Daoy (cell line): Measurements from ENCODE around the gene PAPOLG. TPM values are rescaled to one million over a fixed set of nuclear protein-coding genes. Genes with fewer than 3 reads are reported as not detected.
A peak's percentile ranks its signal among the peaks of the same experiment; 100 is the strongest.

Source experiments
- DNase-seq: peaks from one replicate; pipeline ENCODE4 v3.0.0-alpha.2; 2015; ENCODE audit warnings: low read depth
- total RNA-seq: library from RNA; depleted of rRNA; stranded (reverse); fragments of >200 nt; shearing (Covaris generic); gene quantifications from 2 replicates; pipeline ENCODE4 v1.2.3, GENCODE V29; 2014; rRNA removed

The PAPOLG gene
- 13.4 and 13.8 TPM in 2 replicates for total RNA-seq

DNA sequence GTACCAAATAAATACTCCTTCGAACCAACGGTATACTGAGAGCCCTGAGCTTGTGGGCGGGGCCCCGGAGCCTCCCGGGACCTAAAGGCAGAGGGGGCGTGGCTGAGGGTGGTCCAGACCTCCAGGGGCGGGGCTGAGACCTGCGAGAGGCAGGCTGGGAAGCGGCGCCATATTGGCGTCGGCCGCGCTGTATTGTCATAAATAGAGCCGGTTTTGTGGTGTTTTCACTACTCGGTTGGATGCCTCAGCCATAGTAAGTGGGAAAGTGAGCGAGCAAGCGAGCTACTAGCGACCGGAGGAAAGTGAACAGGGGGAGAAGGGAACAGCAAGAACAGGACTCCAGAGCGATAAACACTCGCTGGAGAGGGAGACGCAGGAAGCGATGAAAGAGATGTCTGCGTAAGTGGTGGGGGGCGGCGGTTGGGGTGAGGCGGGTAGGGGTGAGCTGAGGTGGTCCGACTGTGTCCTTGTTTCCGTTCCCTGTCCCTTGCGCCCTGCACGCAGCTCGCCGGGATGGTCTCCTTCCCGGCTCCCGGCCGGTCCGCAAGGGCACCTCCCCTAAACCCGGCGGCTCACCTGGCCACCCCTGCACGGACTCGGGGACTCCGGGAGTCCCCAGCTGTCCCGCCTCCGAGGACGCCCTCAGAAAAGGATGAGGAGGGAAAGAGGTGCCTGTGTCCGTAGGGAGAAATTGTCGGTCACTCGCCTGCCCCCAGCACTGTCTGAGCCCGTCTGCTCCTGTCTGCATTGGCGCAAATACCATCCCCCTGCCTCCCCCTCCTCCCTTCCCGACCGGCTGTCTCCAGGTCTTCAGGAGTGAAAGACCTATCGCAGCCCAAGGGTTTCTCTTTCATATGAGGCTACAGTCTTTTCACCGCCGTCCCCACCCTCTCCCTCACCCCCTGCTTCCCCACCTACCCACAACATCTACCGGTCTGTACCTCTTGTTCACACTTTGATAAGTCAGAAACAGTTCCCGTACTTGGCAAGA, at the start of gene PAPOLG:
Gene PAPOLG (plus strand): TSS at position 172 of the 991 bp plus-strand sequence. CDS start 211 bp downstream, at position 383.
- DNase-seq, result peak; percentile 96

DNA sequence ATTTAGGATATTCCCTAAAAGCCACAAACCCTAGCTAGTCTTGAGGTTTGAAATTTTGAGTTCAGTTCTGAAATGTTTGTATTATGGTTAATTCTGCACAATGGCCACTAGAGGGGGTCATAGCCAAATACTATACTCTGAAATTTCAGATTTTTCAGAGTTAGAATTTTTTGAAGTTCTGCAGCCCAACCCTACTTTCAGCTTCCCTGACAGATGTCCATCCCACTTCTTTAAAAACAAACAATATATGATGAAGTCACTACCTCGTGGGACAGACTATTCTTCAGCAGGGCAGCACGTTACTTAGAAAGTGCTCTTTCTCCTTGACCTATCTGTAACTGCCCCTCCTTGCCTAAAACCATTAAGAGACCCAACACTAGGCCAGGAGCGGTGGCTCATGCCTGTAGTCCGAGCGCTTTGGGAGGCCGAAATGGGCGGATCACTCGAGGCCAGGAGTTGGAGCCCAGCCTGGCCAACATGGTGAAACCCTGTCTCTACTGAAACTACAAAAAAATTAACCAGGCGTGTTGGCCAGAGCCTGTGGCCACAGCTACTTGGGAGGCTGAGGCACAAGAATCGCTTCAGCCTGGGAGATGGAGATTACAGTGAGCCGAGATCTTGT, 48.2 kb upstream of the PAPOLG start:
- peak; percentile 15 for DNase-seq

DNA sequence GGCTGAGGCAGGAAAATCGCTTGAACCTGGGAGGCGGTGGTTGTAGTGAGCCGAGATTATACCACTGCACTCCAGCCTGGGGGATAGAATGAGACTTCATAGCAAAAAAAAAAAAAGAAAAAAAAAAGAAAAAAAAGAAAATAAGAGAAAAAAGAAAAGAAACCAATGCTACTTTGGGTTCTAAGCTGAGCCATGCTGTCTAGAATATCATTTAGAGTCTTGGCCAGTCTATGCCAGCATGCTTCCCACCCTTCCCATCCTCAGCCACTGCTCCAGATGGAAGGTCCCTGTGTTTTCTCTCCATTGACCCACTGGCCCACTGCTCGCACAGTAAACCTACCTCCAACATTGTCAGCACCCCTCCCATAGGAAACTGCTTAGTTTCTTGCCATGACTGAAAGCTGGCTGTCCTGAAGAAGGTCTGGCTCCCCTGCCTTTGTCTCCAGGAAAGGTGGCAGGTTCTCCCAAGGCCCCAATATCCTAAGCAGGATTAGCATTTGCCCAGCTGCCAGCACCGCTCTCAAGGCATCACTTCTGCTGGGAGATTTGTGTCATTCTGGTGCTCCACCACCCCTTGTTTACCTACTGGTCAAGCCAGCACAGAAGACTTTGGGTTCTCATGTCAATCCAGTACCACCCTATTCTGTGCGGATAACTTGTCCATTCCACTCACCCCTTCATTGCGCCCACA, 47.3 kb upstream of the PAPOLG start:
- DNase-seq, result no peak

DNA sequence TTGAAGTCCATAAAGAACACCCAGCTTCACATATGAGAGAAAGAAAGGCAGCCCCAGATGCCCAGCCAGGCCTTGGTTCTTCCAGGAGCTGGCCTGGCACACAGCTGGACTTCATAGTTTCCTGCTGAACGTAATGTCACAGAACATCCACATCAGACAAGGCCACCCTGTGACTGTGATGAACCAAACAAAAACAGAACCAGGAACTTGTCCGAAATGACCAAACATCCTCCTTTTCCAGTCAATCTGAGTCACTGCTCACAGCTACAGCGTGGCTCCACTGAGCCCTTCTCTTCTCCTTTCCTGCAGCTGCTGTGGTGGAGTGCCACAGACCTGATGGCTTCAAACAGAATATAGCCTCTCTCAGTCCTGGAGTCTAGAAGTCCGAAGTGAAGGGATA, 45.4 kb upstream of the PAPOLG start:
- peak; percentile 4 for DNase-seq

DNA sequence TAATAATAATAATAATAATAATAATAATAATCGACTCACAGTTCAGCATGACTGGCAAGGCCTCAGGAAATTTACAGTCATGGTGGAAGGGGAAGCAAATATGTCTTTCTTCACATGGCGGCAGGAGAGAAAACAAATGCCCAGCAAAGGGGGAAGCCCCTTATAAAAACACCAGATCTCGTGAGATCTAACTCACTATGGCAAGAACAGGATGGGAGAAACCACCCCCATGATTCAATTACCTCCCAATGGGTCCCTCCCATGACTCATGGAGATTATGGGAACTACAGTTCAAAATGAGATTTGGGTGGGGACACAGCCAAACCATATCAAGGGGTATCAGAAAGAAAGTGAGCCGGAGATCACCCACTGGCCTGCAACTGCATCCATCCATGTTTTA, 40.5 kb upstream of the PAPOLG start:
- DNase-seq, result no peak

DNA sequence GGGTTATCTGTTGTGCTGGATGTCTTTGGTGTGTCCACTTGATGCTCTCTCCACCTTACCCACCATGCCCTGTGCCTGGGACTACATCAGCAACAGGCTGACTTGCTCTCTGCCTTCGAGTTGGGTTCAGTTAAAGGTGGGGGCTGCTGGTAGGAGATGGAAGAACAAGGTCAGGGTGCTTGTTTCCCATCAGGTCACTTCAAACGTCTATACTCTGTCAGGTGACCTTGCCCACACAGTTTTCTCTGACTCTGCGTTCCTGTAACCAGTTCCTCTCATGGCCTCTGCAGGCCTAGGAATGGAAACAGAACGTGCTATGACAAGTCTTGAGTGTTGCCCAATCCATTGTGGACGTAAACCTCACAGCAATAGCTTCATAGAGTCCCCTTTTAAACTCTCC, 38.4 kb upstream of the PAPOLG start:
- no peak for DNase-seq

DNA sequence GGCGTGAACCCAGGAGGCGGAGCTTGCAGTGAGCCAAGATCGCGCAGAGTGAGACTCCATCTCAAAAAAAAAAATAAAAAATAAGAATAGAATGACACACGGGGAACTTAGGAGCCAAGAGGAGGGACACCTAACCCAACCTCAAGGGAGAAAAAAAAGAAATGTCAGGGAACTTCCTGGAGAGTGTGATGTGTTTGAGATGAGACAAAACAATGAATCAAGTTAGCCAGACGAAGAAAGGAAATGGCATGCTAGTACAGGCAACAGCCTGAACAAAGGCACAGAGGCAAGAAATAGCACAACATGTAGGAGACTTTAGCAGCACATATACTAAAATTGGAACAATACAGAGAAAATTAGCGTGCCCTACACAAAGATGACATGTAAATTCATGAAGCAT, 36.7 kb upstream of the PAPOLG start:
- DNase-seq, result no peak

DNA sequence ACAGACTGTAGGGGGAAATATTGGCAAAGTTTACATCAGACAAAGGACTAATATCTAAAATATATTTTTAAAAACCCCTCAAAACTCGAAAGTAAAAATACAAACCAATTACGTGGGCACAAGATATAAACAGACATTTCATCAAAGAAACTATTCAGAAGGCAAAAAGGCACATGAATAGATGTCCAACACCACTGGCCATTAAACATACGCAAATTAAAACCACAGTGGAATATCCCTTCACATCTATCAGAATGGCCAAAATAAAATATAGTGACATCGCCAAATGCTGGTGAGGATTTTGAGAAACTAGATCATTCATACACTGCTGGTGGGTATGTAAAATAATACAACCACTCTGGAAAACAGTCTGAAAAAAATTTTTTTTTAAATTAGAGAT, 30.6 kb upstream of the PAPOLG start:
- no peak for DNase-seq

DNA sequence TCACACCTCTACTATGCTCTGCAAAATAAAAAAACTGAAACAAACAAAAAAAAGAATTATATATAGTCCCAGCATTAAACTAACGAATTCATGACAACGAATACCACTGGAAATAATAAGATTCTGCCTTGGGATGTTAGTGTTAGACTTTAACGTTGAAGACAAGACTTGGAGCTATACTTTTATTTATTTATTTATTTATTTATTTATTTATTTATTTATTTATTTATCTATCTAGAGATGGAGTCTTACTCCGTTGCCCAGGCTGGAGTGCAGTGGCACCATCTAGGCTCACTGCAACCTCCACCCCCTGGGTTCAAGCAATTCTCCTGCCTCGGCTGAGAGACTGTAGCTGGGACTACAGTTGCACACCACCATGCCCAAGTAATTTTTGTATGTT, 27.2 kb upstream of the PAPOLG start:
- no peak for DNase-seq

DNA sequence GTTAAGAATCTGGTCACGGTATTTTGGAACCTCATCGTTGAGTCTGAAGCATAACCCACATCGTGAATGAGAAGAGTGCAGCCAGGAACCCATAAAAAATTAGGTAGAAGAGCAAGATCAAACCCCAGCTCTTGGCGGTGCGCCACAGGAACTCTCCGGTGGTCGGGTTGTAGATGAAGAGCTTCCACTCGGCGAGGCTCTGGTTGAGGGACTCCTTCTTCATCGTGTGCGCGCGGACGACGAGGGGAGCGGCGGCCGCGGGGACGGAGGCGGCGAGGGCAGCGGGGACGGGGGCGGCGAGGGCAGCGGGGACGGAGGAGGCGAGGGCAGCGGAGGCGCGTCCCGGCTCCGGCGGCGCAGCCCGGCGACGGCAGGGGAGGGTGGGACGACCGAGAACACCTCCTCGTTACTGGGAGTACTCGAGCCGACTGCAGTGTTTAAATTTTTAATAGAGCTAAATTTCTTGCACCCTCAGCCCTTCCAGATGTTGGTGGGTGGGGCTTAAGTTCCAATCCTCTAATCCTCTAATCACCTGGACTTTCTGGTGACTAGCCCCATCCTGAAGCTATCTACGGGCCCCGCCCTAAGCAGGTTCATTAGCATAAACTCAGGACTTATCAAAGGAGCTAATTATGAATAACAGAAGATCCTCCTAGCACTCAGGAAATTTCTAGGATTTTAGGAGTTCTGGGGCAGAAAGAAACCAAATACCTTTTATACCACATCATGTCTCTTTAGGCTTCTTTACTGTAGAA, 20.4 kb upstream of the PAPOLG start:
- DNase-seq, result peak; percentile 14

DNA sequence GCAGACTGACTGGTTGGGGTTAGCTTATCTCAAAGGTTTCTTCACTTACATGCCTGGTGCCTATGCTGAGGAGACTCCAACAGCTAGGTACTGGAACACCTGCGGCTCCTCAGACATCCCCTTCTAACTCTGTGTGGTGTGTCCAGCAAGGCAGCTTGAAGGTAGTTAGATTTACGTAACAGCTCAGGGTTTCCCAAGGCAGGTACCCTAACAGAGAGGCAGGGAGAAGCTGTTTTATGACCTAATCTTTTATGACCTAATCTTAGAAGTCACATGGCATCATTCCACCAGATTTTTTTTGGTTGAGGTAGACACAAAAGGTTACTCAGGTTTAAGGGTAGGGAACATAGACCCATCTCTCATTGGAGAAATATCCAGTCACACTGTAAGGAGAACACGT, 17.4 kb upstream of the PAPOLG start:
- no peak for DNase-seq

DNA sequence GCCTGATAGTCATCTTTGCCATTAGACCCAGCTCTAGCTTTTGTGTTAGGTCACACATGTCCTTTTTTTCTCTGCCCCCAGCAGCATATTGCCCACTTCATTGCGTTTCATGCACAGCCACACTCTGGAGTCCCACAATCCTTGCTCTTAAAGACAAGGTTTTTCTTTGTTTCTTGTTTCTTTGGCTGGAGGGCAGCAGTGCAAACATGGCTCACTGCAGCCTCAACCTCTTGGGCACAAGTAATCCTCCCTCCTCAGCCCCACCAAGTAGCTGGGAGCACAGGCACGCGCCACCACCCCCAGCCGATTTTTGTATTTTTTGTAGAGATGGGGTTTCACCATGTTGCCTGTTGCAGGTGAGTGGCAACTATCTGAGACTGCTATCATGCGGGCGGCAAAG, 16.9 kb upstream of the PAPOLG start:
- no peak for DNase-seq

DNA sequence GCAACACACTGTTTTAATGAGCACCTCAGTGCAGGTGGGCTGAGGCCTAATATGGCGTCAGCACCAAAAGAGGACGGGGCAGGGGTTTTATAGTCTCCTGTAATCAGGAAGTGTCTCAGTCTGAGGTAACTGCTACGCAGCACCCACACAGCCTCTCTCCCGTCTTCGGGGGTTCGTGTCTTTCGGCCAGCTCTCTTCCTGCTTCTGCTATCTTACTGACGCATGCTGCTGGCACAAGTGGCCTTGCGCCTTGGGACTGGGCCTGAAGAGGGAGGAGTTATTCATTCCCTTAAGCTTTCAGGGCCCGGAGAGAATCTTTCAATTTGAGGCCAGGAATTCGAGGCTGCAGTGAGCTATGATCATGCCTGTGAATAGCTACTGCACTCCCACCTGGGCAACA, 14.5 kb upstream of the PAPOLG start:
- no peak for DNase-seq

DNA sequence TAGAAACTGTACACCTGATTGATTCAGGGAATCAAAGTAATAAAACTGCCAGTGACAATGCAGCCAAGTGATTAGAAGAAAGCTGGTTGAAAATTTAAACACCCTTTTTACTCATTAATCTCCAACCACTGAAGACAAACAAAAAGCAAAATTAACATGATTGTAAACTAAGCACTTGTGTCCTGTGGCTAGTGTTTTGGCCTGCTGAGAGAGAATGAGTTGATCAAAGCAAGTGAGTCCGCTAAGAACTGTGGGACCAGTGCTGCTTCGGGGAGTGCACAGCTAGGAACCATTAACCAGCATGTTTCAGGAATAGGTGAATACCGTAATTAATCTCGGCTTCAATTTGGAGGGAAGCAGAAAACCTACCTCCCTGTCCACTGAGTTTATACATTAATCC, 13.6 kb upstream of the PAPOLG start:
- DNase-seq, result no peak

DNA sequence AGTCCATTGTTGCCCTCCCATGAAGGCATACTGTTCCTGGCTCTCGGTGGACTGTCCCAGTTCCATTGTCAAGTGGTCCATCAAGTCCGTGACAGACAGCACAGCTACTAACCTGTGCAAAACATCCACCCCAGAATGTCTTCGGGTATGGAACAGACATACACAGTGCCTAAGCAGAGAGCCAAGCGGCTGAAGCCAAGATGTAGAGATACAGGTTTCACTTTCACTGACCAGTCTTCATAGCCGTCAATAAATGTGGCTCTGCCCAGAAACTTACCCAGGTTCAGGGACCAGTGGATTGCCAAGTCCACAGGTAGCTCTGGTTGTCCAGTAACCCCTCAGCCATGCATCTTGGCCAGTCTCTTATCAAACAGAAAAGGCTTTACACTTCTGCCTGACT, 10.7 kb upstream of the PAPOLG start:
- DNase-seq, result no peak

DNA sequence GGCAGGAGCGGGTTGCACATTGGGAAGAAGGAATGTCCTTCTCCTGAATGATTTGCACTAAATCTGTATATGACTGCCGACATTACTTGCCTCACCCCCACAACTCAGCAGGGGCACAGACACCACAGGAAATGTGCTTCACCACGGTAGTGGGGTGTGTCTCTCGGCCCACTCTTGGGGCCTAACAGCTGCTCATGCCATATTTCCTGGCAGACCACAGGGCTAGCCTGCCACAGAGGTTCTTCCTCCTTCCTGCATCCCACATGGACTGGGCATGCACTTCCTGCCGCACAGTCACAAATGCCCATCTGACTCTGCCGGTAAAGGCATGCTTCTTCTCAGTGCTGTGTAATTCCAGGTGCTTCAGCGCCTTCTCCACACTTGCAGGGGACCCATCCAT, 10.3 kb upstream of the PAPOLG start:
- peak; percentile 51 for DNase-seq

DNA sequence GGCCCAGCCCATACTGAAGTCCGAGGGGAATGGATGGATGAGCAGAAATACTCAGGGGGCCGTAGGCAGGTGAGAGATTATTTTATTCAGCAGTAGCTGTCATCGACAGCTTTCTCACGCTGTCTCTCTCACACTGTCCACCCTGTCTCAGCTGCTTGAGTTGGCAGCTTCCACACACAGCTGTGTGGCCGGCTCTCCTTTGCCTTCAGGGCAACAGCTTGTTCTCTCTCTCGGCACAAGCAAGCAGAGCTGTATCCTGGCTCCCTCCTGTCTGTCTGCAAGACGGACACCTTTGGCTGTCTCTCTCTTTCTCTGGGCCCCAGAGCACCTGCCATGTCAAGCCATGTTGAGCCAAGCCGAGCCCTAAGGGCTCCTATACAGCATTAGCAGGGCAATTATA, 9.8 kb upstream of the PAPOLG start:
- no peak for DNase-seq

DNA sequence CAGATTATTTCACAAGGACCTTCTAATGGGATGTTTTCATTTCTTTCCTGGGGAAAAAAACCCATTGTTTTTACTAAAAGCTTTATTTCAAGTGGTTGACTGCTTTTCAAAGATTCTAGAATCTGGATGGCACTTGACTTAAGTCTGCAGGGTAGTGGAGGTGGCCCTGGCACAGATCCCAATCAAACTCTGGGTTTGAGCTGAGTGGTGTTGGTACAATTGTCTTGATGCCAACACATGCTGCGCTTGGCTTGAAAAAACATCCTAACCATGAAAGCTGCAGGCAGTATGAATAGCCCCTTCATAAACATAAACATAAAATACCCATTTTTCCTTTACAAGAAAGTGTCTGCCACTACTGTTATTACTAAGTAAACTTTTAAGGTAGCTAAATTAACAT, 3.6 kb downstream of the PAPOLG start:
- no peak for DNase-seq

DNA sequence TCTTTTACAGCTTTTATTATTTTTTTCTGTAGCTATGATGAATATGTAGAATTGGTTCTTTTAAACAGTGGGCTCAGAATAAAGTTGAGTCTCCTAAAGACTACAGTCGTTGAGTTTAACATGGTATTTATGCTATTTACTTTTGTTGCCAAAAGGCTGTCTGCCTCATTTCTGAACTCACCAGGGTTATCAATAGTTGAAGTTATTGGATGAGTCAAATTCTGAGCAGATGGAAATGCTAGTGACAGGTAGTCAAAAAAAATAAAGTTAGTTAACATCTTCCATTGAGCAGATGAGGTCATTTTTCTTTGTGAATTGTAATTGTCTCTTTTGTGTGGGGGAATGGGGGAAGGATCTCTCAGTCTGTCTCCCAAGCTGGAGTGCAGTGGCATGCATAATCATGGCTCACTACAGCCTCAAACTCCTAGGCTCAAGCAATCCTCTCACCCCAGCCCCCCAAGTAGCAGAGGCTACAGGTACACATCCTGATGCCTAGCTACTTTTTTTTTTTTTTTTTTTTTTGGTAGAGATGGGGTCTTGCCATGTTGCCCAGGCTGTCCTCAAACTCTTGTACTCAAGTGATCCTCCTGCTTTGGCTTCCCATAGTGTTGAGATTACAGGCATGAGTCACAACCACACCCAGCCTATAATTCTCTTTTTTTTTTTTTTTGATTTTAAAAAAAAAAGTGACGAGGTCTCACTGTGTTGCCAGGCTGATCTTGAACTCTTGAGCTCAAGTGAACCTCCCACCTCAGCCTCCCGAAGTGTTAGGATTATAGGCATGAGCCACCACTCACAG, 8.9 kb downstream of the PAPOLG start:
- peak; percentile 27 for DNase-seq

DNA sequence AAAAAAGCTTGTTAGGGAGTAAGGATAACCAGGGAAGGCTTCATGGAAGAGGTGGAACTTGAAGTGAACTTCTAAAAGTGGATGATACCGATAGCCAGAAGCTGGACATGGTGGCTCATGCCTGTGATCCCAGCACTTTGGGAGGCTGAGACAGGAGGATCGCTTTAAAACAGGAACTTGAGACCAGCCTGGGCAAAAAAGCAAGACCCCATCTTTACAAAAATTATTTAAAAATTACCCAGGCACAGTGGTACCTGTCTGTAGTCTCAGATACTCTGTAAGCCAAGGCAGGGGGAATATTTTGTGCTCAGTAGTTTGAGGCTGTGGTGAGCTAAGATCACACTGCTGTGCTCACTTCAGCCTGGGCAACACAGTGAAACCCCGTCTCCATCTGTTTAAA, 10.2 kb downstream of the PAPOLG start:
- DNase-seq, result no peak

DNA sequence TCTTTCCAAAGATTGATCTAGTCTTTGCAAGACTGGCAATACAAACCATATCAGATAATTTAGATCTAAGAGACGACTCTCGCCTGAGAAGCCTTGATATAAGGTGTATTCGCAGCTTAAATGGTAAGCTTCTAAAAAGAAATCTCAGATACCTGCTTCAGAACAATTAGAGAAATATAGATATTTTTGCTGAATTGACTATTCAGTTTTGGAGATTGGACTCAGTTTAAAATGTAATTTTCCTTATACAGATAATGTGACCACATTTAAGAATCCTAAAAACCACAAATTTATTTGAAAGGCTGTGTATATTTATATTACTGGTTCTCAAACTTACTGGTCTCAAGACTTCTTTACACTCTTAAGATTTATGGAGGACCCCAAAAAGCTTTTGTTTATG, 15.4 kb downstream of the PAPOLG start:
- no peak for DNase-seq
